Neural progenitor cell (in vitro differentiated cells): Measurements from ENCODE around the gene CEP76. TPM values are rescaled to one million over a fixed set of nuclear protein-coding genes. Genes with fewer than 3 reads are reported as not detected.

Experiments
- DNase-seq: peaks from one replicate; pipeline ENCODE4 v3.0.0-alpha.2; 2016; ENCODE audit warnings: low spot score
- H2AFZ ChIP-seq: fragments of 200-600 bp; sonication (generic); replicated peaks from 2 replicates; pipeline ENCODE4 v1.6.1; 2016; ENCODE audit warnings: antibody characterized with exemption
- H3F3A ChIP-seq: fragments of 200-600 bp; sonication (generic); 2 replicates; pipeline ENCODE4 v1.6.1; 2016; ENCODE audit warnings: antibody characterized with exemption, low read depth
- H3K27ac ChIP-seq: fragments of 200-600 bp; sonication (generic); 2 replicates; pipeline ENCODE4 v1.5.1; 2016; ENCODE audit warnings: mild to moderate bottlenecking
- H3K27me3 ChIP-seq: fragments of 200-600 bp; sonication (generic); 2 replicates; pipeline ENCODE4 v1.6.1; 2016; ENCODE audit warnings: mild to moderate bottlenecking, moderate library complexity
- H3K36me3 ChIP-seq: fragments of 200-600 bp; sonication (generic); 2 replicates; pipeline ENCODE4 v1.5.1; 2016
- H3K4me1 ChIP-seq: fragments of 200-600 bp; sonication (generic); 2 replicates; pipeline ENCODE4 v1.6.1; 2016; ENCODE audit warnings: mixed run types
- H3K4me2 ChIP-seq: fragments of 200-600 bp; sonication (generic); 2 replicates; pipeline ENCODE4 v1.6.1; 2016
- H3K4me3 ChIP-seq: fragments of 200-600 bp; sonication (generic); 2 replicates; pipeline ENCODE4 v1.5.1; 2016
- H3K79me2 ChIP-seq: fragments of 200-600 bp; sonication (generic); 2 replicates; pipeline ENCODE4 v1.6.1; 2016; ENCODE audit warnings: low read depth
- H3K9ac ChIP-seq: fragments of 200-600 bp; sonication (generic); 2 replicates; pipeline ENCODE4 v1.6.1; 2016
- H3K9me3 ChIP-seq: fragments of 200-600 bp; sonication (generic); 2 replicates; pipeline ENCODE4 v1.5.1; 2016; ENCODE audit warnings: low read depth
- H4K20me1 ChIP-seq: fragments of 200-600 bp; sonication (generic); 2 replicates; pipeline ENCODE4 v1.6.1; 2016; ENCODE audit warnings: low read depth
- H3K27ac Mint-ChIP-seq: 3 replicates; pipeline ENCODE4 v1.8.0; 2021; ENCODE audit warnings: mixed read lengths
- H3K27me3 Mint-ChIP-seq: 2 replicates; pipeline ENCODE4 v1.8.0; 2022; ENCODE audit warnings: low read depth, mild to moderate bottlenecking, inconsistent platforms, moderate library complexity, mixed read lengths; ENCODE audit not compliant: insufficient read depth
- H3K36me3 Mint-ChIP-seq: 3 replicates; pipeline ENCODE4 v1.8.0; 2021; ENCODE audit warnings: mixed read lengths
- H3K4me1 Mint-ChIP-seq: 3 replicates; pipeline ENCODE4 v1.8.0; 2021; ENCODE audit warnings: mixed read lengths
- H3K4me3 Mint-ChIP-seq: 3 replicates; pipeline ENCODE4 v1.8.0; 2021; ENCODE audit warnings: mild to moderate bottlenecking, moderate library complexity, mixed read lengths
- H3K9me3 Mint-ChIP-seq: 3 replicates; pipeline ENCODE4 v1.8.0; 2020; ENCODE audit warnings: mixed read lengths
- CTCF ChIP-seq: fragments of 200-600 bp; sonication (generic); IDR thresholded peaks from 2 replicates; pipeline ENCODE4 v1.5.1; 2017; ENCODE audit warnings: antibody characterized with exemption, mild to moderate bottlenecking
- EZH2 ChIP-seq: fragments of 200-600 bp; sonication (generic); IDR thresholded peaks from 2 replicates; pipeline ENCODE4 v1.6.1; 2017; ENCODE audit warnings: antibody characterized with exemption, mild to moderate bottlenecking, moderate library complexity
- EZH2phosphoT487 ChIP-seq: fragments of 200-600 bp; sonication (generic); IDR thresholded peaks from 2 replicates; pipeline ENCODE4 v1.6.1; 2017; ENCODE audit warnings: antibody characterized with exemption
- total RNA-seq: library from RNA; depleted of rRNA; stranded (reverse); fragments of >200 nt; gene quantifications from 2 replicates; pipeline ENCODE4 v1.2.3, GENCODE V29; 2015; ENCODE audit warnings: low replicate concordance

Gene CEP76
- total RNA-seq, 1 donor from 2014 or later = 44.8 TPM

GRCh38 chr18:12689256-12689850, 13.2 kb downstream of the CEP76 start:
- Histone ChIP-seq H3K9ac (no peak overlapping the region), H3K4me1 (no peaks in the 10 kb centered on the region), H3K9me3 (no peaks in the 10 kb centered on the region), H3K4me3 (no peak overlapping the region), H3K36me3 (peaks cover 8% of the 10 kb centered on the region), H3K79me2 (no peaks in the 10 kb centered on the region), H3K27ac (no peak overlapping the region), H3K4me2 (no peak overlapping the region), H4K20me1 (no peaks in the 10 kb centered on the region), H3F3A (no peaks in the 10 kb centered on the region), H2AFZ (no peak overlapping the region), H3K27me3 (no peaks in the 10 kb centered on the region)
- Mint-ChIP-seq H3K27ac (no peak overlapping the region), H3K27me3 (no peaks in the 10 kb centered on the region), H3K4me3 (no peak overlapping the region), H3K4me1 (no peaks in the 10 kb centered on the region), H3K36me3 (peaks cover 9% of the 10 kb centered on the region), H3K9me3 (no peaks in the 10 kb centered on the region)
- no peak for DNase-seq
- TF ChIP-seq CTCF (no peak), EZH2 (no peak), EZH2phosphoT487 (no peak)

GRCh38 chr18:12686100-12686499, 16.4 kb downstream of the CEP76 start:
- H3K9ac ChIP-seq = no peak overlapping the region
- no peak for DNase-seq
- no peaks in the 10 kb centered on the region for H3F3A ChIP-seq
- H4K20me1 ChIP-seq = no peaks in the 10 kb centered on the region
- H3K4me3 ChIP-seq = no peak overlapping the region
- no peaks in the 10 kb centered on the region for H3K79me2 ChIP-seq
- H3K27ac ChIP-seq = no peak overlapping the region
- no peaks in the 10 kb centered on the region for H3K4me1 ChIP-seq
- Mint-ChIP-seq H3K4me1 (no peaks in the 10 kb centered on the region), H3K36me3 (peaks cover 4% of the 10 kb centered on the region), H3K9me3 (no peaks in the 10 kb centered on the region), H3K27ac (no peak overlapping the region), H3K27me3 (peaks cover 4% of the 10 kb centered on the region), H3K4me3 (no peak overlapping the region)
- H3K4me2 ChIP-seq = no peak overlapping the region
- no peak overlapping the region for H2AFZ ChIP-seq
- TF ChIP-seq CTCF = no peak
- TF ChIP-seq EZH2 = no peak
- no peak for TF ChIP-seq EZH2phosphoT487
- H3K9me3 ChIP-seq = no peaks in the 10 kb centered on the region
- H3K27me3 ChIP-seq = no peaks in the 10 kb centered on the region
- peaks cover 8% of the 10 kb centered on the region for H3K36me3 ChIP-seq

GRCh38 chr18:12679183-12679786, 23.2 kb downstream of the CEP76 start:
- Histone ChIP-seq H3K9ac (no peak overlapping the region), H3K4me3 (no peak overlapping the region), H3K9me3 (no peaks in the 10 kb centered on the region), H3K27ac (no peak overlapping the region), H3K4me2 (no peak overlapping the region), H3K79me2 (no peaks in the 10 kb centered on the region), H3K4me1 (no peaks in the 10 kb centered on the region), H3F3A (no peaks in the 10 kb centered on the region), H2AFZ (no peak overlapping the region), H3K36me3 (no peaks in the 10 kb centered on the region), H4K20me1 (no peaks in the 10 kb centered on the region), H3K27me3 (no peaks in the 10 kb centered on the region)
- DNase-seq = no peak
- Mint-ChIP-seq H3K9me3 (no peaks in the 10 kb centered on the region), H3K4me1 (no peaks in the 10 kb centered on the region), H3K27me3 (peaks cover 4% of the 10 kb centered on the region), H3K36me3 (peaks cover 12% of the 10 kb centered on the region), H3K27ac (no peak overlapping the region), H3K4me3 (no peak overlapping the region)
- TF ChIP-seq EZH2phosphoT487 = no peak

- H3K4me1 Mint-ChIP-seq = no peaks in the 10 kb centered on the region
- Histone ChIP-seq H3K27me3 (no peaks in the 10 kb centered on the region), H2AFZ (no peak overlapping the region), H3K79me2 (no peaks in the 10 kb centered on the region), H3K4me3 (no peak overlapping the region), H3K9me3 (no peaks in the 10 kb centered on the region), H3K36me3 (peaks cover 9% of the 10 kb centered on the region), H3F3A (no peaks in the 10 kb centered on the region), H3K4me1 (no peaks in the 10 kb centered on the region), H4K20me1 (no peaks in the 10 kb centered on the region), H3K4me2 (no peak overlapping the region), H3K9ac (no peak overlapping the region), H3K27ac (no peak overlapping the region)
- H3K9me3 Mint-ChIP-seq = no peaks in the 10 kb centered on the region
- no peaks in the 10 kb centered on the region for H3K36me3 Mint-ChIP-seq
- H3K27me3 Mint-ChIP-seq = no peaks in the 10 kb centered on the region
- no peak overlapping the region for H3K4me3 Mint-ChIP-seq
- H3K27ac Mint-ChIP-seq = no peak overlapping the region
- DNase-seq = no peak
- TF ChIP-seq EZH2phosphoT487 (no peak), EZH2 (no peak)
Observed at GRCh38 chr18:12668041-12668440, 34.5 kb downstream of the CEP76 start.
